GM18502 (cell line): Measurements from ENCODE around the gene STAC3.

Source experiments
- ATAC-seq: cut with Tn5 transposase; IDR thresholded peaks from one replicate; pipeline ENCODE4 v1.9.1; 2021; ENCODE audit warnings: mild to moderate bottlenecking; ENCODE audit not compliant: unreplicated experiment, poor library complexity

STAC3 gene

GRCh38 chr12:57215065-57215464 lies 35.9 kb downstream of the STAC3 start:
- ATAC-seq = no peak

DNA sequence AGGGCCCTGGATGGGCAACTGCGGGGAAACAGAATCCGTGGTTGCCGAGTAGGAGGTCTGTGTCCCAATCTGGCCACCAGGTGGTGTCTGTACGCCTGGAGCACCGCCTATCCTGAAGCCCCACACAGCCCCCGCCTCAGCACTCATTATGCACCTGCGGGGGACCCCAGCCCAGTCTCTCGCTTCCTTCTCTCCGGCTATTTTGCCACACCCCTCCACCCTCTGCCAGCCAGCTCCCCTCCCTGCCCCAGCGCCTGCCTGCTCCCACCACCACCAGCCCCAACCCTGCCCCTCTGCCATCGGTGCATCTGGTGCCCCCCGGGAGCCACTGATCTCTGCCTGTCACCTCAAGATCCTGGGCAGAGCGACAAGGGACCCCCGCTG lies 36.6 kb downstream of the STAC3 start:
- ATAC-seq = no peak

DNA sequence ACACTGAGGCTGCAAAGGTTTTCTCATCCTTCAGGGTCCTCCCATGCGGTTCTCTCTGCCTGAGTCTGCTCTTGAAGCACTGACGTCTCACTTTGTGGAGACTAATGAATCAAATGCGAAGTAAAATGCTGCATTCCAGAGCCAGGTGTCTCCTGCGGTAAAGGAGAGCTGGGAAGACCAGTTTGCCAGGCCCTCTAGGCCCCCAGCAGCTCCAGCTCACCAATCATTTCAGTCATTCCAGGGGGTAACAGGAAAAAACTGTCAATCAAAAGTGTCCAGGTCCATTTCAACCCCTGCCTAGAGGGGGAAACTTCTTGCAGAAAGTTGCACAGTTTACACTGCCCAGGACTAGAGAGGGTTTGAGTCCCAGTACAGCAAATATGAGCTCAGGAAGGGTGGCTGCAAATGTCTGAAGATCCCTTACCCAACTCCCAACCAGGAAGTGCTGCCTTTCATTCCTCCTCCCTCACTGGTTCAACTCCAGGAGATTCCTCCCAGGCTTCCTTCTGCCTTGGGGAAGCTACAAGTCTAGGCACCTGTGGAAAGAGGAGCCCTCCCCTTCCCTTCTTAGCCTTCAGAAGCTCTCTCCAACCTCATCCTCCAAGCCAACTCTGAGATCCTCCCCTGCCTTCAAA lies 37.1 kb downstream of the STAC3 start:
- ATAC-seq = no peak

DNA sequence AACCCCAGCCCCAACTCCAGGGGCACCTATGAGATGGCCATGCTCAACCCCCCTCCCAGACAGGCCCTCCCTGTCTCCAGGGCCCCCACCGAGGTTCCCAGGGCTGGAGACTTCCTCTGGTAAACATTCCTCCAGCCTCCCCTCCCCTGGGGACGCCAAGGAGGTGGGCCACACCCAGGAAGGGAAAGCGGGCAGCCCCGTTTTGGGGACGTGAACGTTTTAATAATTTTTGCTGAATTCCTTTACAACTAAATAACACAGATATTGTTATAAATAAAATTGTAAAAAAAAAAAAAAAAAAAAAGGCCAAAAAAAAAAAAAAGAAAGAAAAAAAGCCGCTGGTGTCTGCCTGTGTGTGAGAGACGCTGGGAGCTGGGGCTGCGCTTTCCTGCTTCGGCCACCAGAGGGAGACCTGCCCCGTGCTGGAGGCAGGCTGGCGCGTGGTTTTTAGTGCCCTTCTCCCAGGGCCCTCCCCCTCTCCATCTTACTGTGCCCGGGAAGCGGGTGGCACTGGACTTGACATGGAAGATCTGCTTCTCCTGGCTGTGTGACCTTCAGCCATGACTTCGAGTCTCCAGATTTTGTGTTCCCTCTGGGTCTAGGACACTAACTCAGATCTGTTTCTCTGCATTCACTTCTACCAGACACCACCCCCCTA lies 37.8 kb downstream of the STAC3 start:
- peak; percentile 55 for ATAC-seq

DNA sequence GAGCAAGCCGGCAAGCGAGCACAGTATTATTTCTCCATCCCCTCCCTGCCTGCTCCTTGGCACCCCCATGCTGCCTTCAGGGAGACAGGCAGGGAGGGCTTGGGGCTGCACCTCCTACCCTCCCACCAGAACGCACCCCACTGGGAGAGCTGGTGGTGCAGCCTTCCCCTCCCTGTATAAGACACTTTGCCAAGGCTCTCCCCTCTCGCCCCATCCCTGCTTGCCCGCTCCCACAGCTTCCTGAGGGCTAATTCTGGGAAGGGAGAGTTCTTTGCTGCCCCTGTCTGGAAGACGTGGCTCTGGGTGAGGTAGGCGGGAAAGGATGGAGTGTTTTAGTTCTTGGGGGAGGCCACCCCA lies 38.3 kb downstream of the STAC3 start:
- no peak for ATAC-seq

DNA sequence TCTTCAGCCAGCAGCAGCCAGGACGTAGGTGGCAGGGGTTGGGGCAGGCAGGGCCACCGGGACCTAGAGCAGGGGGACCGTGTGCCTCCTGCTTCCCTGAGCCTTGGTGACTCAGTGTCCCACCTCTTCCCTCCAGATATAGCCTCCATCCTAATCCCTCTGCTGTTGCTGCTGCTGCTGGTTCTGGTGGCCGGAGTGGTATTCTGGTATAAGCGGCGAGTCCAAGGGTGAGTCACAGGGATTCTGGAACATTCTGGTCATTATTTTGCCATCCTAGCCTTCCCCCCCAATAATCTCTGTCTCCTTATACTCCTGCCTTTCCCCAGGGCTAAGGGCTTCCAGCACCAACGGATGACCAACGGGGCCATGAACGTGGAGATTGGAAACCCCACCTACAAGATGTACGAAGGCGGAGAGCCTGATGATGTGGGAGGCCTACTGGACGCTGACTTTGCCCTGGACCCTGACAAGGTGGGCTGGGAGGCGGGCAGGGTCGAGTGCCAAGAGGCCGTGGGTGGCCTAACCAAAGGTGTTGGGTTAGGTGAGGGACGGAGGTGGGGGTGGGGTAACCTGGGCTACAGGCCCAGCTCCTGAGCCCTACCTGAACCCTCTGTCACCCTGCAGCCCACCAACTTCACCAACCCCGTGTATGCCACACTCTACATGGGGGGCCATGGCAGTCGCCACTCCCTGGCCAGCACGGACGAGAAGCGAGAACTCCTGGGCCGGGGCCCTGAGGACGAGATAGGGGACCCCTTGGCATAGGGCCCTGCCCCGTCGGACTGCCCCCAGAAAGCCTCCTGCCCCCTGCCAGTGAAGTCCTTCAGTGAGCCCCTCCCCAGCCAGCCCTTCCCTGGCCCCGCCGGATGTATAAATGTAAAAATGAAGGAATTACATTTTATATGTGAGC lies 38.9 kb downstream of the STAC3 start:
- ATAC-seq = no peak

DNA sequence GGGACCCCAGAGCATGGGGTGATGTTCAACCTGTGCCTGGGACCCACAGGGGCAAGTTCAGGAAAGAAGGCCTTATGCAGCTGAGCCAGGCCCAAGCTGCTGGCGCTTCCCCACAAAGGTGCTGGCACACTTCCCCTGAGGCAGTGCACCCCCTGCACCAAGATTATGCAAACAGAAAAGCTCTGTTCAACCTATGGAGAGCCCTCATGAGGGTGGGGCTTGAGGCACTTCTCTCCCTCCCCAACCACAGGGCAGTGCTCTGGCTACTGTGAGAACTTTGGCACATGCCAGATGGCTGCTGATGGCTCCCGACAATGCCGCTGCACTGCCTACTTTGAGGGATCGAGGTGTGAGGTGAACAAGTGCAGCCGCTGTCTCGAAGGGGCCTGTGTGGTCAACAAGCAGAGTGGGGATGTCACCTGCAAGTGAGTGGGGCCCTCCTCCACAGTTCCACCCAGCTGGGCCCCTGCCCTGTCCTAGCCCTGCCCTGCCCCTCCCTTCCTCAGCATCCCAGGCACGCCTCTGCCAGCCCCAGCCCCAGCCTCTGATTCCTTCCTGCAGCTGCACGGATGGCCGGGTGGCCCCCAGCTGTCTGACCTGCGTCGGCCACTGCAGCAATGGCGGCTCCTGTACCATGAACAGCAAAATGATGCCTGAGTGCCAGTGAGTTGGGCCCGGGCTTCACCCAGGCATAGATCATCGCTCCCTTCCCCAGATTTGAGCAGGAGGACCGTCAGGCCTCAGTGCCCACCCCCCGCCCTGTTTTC lies 39.9 kb downstream of the STAC3 start:
- no peak for ATAC-seq

GRCh38 chr12:57210461-57210860 lies 40.5 kb downstream of the STAC3 start:
- ATAC-seq = no peak

DNA sequence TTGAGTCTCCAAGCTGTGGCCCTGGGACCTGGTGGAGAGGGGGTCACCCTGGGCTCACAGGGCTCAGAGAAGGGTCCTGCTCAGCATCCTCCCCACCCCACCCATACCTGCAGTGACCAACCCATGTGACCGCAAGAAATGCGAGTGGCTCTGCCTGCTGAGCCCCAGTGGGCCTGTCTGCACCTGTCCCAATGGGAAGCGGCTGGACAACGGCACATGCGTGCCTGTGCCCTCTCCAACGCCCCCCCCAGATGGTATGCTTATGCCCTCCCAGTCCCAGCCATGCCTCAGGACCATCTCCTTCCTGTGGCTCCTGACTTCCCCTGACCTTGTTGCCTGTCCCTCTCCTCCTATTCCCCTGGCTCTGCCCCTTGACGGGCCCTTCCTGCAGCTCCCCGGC lies 41.1 kb downstream of the STAC3 start:
- no peak for ATAC-seq

DNA sequence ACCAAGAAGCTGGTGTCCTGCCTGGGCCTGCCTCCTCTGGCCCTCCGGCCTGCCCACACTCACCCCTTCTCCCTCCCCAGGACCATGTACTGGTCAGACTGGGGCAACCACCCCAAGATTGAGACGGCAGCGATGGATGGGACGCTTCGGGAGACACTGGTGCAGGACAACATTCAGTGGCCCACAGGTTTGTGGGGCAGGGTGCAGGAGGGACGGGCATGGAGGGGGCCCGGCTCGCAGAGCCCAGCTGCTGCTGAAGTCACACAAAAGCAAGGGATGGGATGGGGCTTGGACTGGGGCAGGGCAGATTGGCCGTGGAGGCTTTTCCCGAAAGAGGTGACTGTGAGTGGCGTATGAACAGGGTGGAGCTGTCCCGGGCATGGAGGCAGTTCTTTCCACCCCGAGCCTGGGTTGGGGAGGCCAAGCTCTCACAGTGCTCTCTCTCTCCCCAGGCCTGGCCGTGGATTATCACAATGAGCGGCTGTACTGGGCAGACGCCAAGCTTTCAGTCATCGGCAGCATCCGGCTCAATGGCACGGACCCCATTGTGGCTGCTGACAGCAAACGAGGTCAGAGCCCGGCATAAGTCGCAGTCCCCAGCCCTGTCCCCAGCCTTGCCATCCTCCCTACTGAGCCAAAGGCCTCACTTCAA lies 42.2 kb downstream of the STAC3 start:
- no peak for ATAC-seq

DNA sequence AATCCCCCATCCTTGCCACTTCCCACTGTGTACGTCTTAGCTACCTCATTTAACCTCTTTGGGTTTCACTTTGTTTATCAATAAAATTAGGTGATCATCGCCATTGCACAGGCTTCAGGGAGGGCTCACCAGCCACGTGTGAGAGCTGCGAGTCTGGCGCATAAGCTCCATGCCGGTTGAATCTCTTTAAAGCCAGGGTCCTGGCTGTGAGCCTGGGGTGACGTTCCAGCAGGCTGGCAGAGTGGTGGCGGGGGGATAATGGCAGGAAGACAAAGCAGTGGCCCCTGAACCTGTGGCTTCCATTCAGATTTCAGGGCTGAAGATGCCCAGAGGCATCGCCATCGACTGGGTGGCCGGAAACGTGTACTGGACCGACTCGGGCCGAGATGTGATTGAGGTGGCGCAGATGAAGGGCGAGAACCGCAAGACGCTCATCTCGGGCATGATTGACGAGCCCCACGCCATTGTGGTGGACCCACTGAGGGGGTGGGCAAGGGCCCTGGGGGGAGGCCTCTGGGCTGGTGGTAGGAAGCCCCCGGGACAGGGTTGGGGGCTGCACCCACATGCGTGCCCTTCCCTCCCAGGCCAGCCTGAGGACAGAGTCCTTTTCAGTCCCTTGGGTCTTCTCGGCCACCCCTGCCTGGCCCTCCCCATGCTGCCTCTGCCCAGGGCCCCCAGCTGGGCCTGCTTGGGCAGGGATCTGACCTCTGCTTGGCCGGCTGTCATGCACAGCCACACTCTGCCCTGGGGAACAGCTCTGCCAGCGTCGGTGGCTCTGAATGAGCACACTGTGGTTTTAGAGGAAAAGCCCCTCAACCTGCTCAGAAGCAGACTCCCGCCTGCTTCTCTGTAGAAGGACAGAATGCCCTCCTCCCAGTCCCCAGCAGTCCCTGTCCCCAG lies 43.0 kb downstream of the STAC3 start:
- no peak for ATAC-seq

DNA sequence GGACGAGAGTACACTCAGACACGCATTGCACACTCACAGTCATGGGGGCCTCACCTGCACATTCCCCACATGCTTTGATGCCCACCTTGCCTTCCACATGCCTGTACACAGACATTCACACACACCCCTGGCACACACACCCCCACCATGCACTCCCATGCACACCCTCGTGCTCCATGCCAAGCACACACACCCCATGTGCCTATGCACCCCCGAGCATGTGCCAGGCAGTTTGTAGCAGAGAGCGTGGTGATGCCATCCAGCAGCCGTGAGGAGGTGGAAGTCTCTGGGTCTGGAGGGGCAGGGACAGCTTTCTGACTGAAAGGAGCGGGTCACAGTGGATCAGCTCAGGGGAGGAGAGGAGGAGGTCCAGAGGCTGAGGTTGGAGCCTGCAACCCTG lies 45.1 kb downstream of the STAC3 start:
- no peak for ATAC-seq

GRCh38 chr12:57205186-57205585 lies 45.8 kb downstream of the STAC3 start:
- ATAC-seq = no peak

DNA sequence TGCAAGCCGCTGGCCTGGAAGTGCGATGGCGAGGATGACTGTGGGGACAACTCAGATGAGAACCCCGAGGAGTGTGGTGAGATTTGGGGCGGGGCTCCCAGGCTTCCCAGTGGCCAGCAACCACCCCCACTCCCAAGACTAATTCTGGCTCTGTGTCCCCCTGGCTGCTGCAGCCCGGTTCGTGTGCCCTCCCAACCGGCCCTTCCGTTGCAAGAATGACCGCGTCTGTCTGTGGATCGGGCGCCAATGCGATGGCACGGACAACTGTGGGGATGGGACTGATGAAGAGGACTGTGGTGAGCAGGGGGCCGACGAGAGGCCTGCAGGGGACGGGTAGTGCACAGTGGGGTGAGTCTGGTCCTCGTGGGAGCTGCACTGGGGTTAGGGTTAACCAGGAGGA lies 46.5 kb downstream of the STAC3 start:
- ATAC-seq = no peak

GRCh38 chr12:57203791-57204190 lies 47.2 kb downstream of the STAC3 start:
- no peak for ATAC-seq

DNA sequence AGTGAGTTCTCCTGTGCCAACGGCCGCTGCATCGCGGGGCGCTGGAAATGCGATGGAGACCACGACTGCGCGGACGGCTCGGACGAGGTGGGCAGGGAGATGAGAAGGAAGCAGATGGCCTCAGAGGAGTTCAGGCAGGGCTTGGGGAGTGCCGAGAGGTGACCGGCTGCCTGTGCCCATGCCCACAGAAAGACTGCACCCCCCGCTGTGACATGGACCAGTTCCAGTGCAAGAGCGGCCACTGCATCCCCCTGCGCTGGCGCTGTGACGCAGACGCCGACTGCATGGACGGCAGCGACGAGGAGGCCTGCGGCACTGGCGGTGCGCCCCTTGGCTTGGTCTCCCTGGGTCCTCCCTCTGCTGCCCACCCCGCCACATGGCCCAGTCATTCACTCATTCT lies 47.8 kb downstream of the STAC3 start:
- ATAC-seq = no peak

DNA sequence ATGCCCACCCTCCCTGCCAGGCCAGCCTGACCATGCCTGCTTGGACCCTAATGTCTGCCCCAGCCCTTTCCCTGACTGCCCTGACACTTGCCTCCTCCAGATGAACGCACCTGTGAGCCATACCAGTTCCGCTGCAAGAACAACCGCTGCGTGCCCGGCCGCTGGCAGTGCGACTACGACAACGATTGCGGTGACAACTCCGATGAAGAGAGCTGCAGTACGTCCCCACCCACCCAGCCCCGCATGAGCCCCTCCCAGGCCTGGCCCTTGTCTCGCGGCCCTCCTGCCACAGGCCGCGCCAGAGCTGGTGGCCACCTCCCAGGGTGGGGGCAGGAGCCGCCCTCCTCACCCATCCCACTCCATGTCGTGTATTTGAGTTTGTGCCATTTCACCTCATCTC lies 48.7 kb downstream of the STAC3 start:
- ATAC-seq = no peak

GRCh38 chr12:57201631-57202030 lies 49.4 kb downstream of the STAC3 start:
- no peak for ATAC-seq

- no peak for ATAC-seq
These were observed 49.8 kb downstream of the STAC3 start for GRCh38 chr12:57201219-57201618.
